ENCODE results near the gene RAB39A.

DNA sequence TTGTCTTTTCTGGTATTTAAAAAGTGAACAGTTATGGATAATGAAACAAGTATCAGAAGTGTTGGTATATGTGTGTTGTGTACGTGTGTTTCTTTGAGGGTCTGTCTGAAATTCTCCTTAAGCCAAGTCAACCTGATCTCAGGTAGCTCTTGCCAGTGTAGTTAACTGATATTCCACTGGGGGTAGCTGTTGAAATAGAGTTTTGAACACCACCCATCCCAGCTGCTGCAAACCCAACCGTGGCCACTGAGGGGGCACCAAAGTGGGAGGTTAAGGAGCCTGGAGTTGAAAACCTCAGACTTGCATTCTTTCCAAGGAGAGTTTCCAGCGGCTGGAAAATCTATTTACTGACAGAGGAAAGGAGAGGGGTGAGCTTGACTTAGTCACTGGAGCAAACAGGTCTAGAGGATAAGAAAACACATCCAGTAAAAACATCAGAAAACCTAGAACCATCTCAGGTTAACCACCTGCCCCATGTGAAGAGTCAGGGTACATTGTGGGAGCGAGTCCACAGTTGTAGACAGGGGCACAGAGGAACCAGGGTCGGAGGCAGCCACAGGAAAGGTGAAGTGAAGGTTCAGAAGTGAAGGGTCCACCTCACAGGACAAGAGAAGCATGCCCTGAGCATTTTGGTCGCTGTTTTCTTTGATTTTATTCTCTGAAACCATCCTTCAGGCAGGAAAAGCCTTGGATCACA, 71.7 kb downstream of the RAB39A start:
- peak in 4 of 6 experiments; percentile 17 to 34 (median 30) for TF ChIP-seq CTCF (IDR thresholded peaks at IDR 0.05)
- no peak for TF ChIP-seq POLR2A (IDR thresholded peaks at IDR 0.05)

Data from adrenal gland (tissue), 5 donors.